Testis (tissue), 2 donors: ENCODE results near the gene ELAPOR1.

Experiments
- POLR2A ChIP-seq: fragments of 450-650 bp; IDR thresholded peaks from one replicate; pipeline ENCODE4 v1.6.1; 2017; ENCODE audit warnings: antibody characterized with exemption, mild to moderate bottlenecking, moderate library complexity
- TF ChIP-seq, protein P1 (sequence below), 3 experiments: fragments of 450-650 bp in 2 of 3; fragments of 200-600 bp in 1 of 3; sonication (generic) in 1 of 3; IDR thresholded peaks; one replicate each; pipeline ENCODE4 v1.5.1; 2016 to 2019; ENCODE audit warnings: antibody characterized with exemption in 3 of 3, mild to moderate bottlenecking in 2 of 3, moderate library complexity in 1 of 3

DNA sequence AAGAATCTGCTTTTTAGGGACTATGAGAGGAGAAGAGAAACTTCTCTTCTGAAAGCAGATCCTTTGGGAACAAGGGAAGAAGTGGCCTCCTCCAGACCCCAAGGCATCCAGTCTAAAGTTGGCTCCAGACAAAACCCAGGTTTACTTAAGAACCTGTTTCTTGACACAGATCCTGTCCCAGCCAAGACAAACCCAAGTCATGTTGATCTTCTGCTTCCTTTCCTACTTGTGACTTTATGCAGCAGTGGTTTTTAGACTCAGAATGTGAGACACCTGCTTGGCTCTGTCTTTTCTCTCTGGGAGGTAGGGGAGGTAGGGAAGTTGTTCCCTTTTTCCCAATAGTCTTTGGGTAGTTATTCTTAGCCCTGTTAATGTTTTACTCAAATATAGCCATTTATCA, 38.3 kb downstream of the ELAPOR1 start:
- TF ChIP-seq, protein P1, sequence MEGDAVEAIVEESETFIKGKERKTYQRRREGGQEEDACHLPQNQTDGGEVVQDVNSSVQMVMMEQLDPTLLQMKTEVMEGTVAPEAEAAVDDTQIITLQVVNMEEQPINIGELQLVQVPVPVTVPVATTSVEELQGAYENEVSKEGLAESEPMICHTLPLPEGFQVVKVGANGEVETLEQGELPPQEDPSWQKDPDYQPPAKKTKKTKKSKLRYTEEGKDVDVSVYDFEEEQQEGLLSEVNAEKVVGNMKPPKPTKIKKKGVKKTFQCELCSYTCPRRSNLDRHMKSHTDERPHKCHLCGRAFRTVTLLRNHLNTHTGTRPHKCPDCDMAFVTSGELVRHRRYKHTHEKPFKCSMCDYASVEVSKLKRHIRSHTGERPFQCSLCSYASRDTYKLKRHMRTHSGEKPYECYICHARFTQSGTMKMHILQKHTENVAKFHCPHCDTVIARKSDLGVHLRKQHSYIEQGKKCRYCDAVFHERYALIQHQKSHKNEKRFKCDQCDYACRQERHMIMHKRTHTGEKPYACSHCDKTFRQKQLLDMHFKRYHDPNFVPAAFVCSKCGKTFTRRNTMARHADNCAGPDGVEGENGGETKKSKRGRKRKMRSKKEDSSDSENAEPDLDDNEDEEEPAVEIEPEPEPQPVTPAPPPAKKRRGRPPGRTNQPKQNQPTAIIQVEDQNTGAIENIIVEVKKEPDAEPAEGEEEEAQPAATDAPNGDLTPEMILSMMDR (IDR thresholded peaks at IDR 0.05), result no peak
- no peak for TF ChIP-seq POLR2A
